K562 (cell line): ENCODE results near the gene VEGFB. TPM values are rescaled to one million over a fixed set of nuclear protein-coding genes. Genes with fewer than 3 reads are reported as not detected.

ENCODE experiments used
- BRD9 ChIP-seq: fragments of 450-650 bp; IDR thresholded peaks from 2 replicates; pipeline ENCODE4 v1.6.1; 2018; ENCODE audit warnings: low read depth; ENCODE audit not compliant: partially characterized antibody
- BRF2 ChIP-seq: IDR thresholded peaks from 3 replicates; pipeline ENCODE4 v1.6.1; 2011; ENCODE audit warnings: borderline replicate concordance, mild to moderate bottlenecking; ENCODE audit not compliant: insufficient read length, insufficient read depth
- CBFA2T2 ChIP-seq: fragments of 450-650 bp; conservative IDR thresholded peaks from 2 replicates; pipeline ENCODE4 v1.6.1; 2017; ENCODE audit warnings: mild to moderate bottlenecking
- CCAR2 ChIP-seq: fragments of 200-400 bp; formaldehyde crosslinking; IDR thresholded peaks from 2 replicates; pipeline ENCODE4 v1.6.1; 2017; ENCODE audit warnings: mild to moderate bottlenecking, low read depth, low read length
- CCNT2 ChIP-seq: IDR thresholded peaks from 2 replicates; pipeline ENCODE4 v1.6.1; 2011; ENCODE audit warnings: borderline replicate concordance, low read depth, mild to moderate bottlenecking, moderate library complexity, mixed read lengths, low read length; ENCODE audit not compliant: insufficient read length; ENCODE audit errors: extremely low read depth
- DEAF1 ChIP-seq: fragments of 450-650 bp; formaldehyde crosslinking; IDR thresholded peaks from 2 replicates; pipeline ENCODE4 v1.4.0; 2020; ENCODE audit warnings: mild to moderate bottlenecking, moderate library complexity
- ID3 ChIP-seq, 2 experiments: fragments of 250-450 bp in 1 of 2; fragments of 450-650 bp in 1 of 2; sonication (Bioruptor Pico) in 1 of 2; IDR thresholded peaks; 2 replicates each; pipeline versions ENCODE4 v1.6.1 to v1.8.0; 2016 to 2021; ENCODE audit warnings: mild to moderate bottlenecking in 2 of 2, moderate library complexity in 2 of 2, missing compliant biosample characterization in 1 of 2, missing genetic modification characterization in 1 of 2
- MAFF ChIP-seq: IDR thresholded peaks from 2 replicates; pipeline ENCODE4 v1.6.1; 2012; ENCODE audit warnings: low read length, improper control_type of control experiment
- MXD1 ChIP-seq: fragments of 250-450 bp; sonication (Bioruptor Pico); IDR thresholded peaks from 2 replicates; pipeline ENCODE4 v1.8.0; 2021; ENCODE audit warnings: borderline replicate concordance, mild to moderate bottlenecking, moderate library complexity; ENCODE audit not compliant: poor library complexity, severe bottlenecking
- NFIC ChIP-seq: fragments of 450-650 bp; IDR thresholded peaks from 2 replicates; pipeline ENCODE4 v1.6.1; 2017; ENCODE audit warnings: mild to moderate bottlenecking, inconsistent platforms
- NRF1 ChIP-seq, 2 experiments: fragments of 450-650 bp; IDR thresholded peaks in 1 of 2; conservative IDR thresholded peaks in 1 of 2; 2 replicates each; pipeline ENCODE4 v1.6.1; 2014; ENCODE audit warnings: mild to moderate bottlenecking in 2 of 2
- POLR2A ChIP-seq: fragments of 450-650 bp; conservative IDR thresholded peaks from 2 replicates; pipeline ENCODE4 v1.6.1; 2016
- POLR2AphosphoS5 ChIP-seq: IDR thresholded peaks from 2 replicates; pipeline ENCODE4 v1.6.1; 2011; ENCODE audit warnings: mild to moderate bottlenecking, low read depth, low read length, moderate library complexity; ENCODE audit not compliant: control insufficient read depth, insufficient read depth
- PRPF4 ChIP-seq: fragments of 200-400 bp; formaldehyde crosslinking; IDR thresholded peaks from one replicate; pipeline ENCODE4 v1.6.1; 2017; ENCODE audit warnings: low read length, low read depth, mild to moderate bottlenecking; ENCODE audit not compliant: insufficient read depth, poor library complexity, severe bottlenecking
- RNF2 ChIP-seq: sonication (generic); IDR thresholded peaks from 2 replicates; pipeline ENCODE4 v1.6.1; 2016
- TEAD2 ChIP-seq: fragments of 450-650 bp; IDR thresholded peaks from 2 replicates; pipeline ENCODE4 v1.6.1; 2016; ENCODE audit warnings: missing genetic modification characterization, control low read depth, missing compliant biosample characterization
- ZFPM2 ChIP-seq: fragments of 250-450 bp; sonication (Bioruptor Pico); IDR thresholded peaks from 2 replicates; pipeline ENCODE4 v1.5.1; 2022; ENCODE audit warnings: mild to moderate bottlenecking
- ZNF121 ChIP-seq: sonication (generic); formaldehyde crosslinking; conservative IDR thresholded peaks from 2 replicates; pipeline ENCODE4 v1.8.0; 2022; ENCODE audit warnings: missing genetic modification reagents
- ZNF282 ChIP-seq: sonication (generic); formaldehyde crosslinking; IDR thresholded peaks from 2 replicates; pipeline ENCODE4 v1.8.1; 2023; ENCODE audit warnings: missing genetic modification reagents
- ZNF3 ChIP-seq: fragments of 250-450 bp; sonication (Bioruptor Pico); IDR thresholded peaks from 2 replicates; pipeline ENCODE4 v1.5.0; 2021; ENCODE audit warnings: mild to moderate bottlenecking, moderate library complexity
- ZNF41 ChIP-seq: fragments of 250-450 bp; sonication (Bioruptor Pico); conservative IDR thresholded peaks from 2 replicates; pipeline ENCODE4 v1.4.0; 2020; ENCODE audit warnings: mild to moderate bottlenecking
- ZNF436 ChIP-seq: fragments of 250-450, 450-650 bp; sonication (Bioruptor Pico); formaldehyde crosslinking; IDR thresholded peaks from 2 replicates; pipeline ENCODE4 v1.7.0; 2020; ENCODE audit warnings: mild to moderate bottlenecking
- ZNF511 ChIP-seq: sonication (generic); formaldehyde crosslinking; IDR thresholded peaks from 2 replicates; pipeline ENCODE4 v1.8.0; 2022; ENCODE audit warnings: mild to moderate bottlenecking, missing genetic modification reagents
- ZNF77 ChIP-seq: fragments of 250-450 bp; sonication (Bioruptor Pico); IDR thresholded peaks from 2 replicates; pipeline ENCODE4 v1.5.0; 2020
- ZSCAN29 ChIP-seq: fragments of 450-650 bp; IDR thresholded peaks from 2 replicates; pipeline ENCODE4 v1.6.1; 2017
- polyA plus RNA-seq, 8 experiments: library from polyadenylated mRNA; depleted of rRNA in 4 of 8; stranded (reverse) in 5 of 8; unstranded in 3 of 8; fragments of >200 nt; fragmentation: Nextera tagmentation in 2 of 8; fragmentation: Illumina TruSeq in 1 of 8; extraction: Ambion mirVana in 2 of 8; extraction: Trizol in 1 of 8; gene quantifications; 2 replicates each; pipeline versions ENCODE4 v1.2.1 to v1.2.3, GENCODE V29; 2011 to 2014; ENCODE audit warnings: inconsistent platforms in 1 of 8, missing spikeins in 1 of 8
- total RNA-seq, 7 experiments: library from RNA; depleted of rRNA in 6 of 7; stranded (reverse); fragments of >200 nt in 6 of 7; fragmentation: Illumina TruSeq in 2 of 7; extraction: Trizol in 2 of 7; gene quantifications; 2 replicates each; pipeline versions ENCODE4 v1.2.1 to v1.2.3, GENCODE V29; 2011 to 2021; ENCODE audit warnings: low replicate concordance in 1 of 7

The VEGFB gene
- total and polyA plus RNA-seq, 9 of the 15 experiments (the other 6 are each of a cell fraction or from before 2014, with no cell fraction given): 11.0 to 83.4 (median 25.7) TPM

- TF ChIP-seq ID3 (CRISPR knock-in tag; IDR thresholded peaks at IDR 0.05): no peak
- no peak for TF ChIP-seq ID3 (tag; IDR thresholded peaks at IDR 0.05)
- 0 out of 2 replicates have a peak, but pooled peaks have one; percentile 4 for TF ChIP-seq NFIC
- no peak for TF ChIP-seq MAFF
- TF ChIP-seq BRD9: no peak
- TF ChIP-seq POLR2AphosphoS5: peak; percentile 39; the same call in 1 of the 2 replicates
- no peak for TF ChIP-seq MXD1 (CRISPR knock-in tag)
- TF ChIP-seq ZNF77: no peak
- TF ChIP-seq POLR2A: peak; percentile 77
- TF ChIP-seq NRF1 (conservative IDR thresholded peaks at IDR 0.05 in 1 of 2, IDR thresholded peaks at IDR 0.05 in 1 of 2): peak; percentile 83 to 86
- no peak; the same call in 1 of the 2 replicates for TF ChIP-seq ZNF511 (CRISPR knock-in tag)
- TF ChIP-seq CCAR2: no peak
- 0 out of 2 replicates have a peak, but pooled peaks have one; percentile 14 for TF ChIP-seq RNF2
- no peak for TF ChIP-seq ZNF436
- no peak for TF ChIP-seq PRPF4
- TF ChIP-seq ZFPM2 (CRISPR knock-in tag): no peak
- TF ChIP-seq BRF2: no peak
- peak; percentile 59 for TF ChIP-seq CCNT2
- TF ChIP-seq ZNF3 (CRISPR knock-in tag): no peak
- TF ChIP-seq DEAF1 (CRISPR knock-in tag): no peak
- no peak for TF ChIP-seq ZNF41
- no peak for TF ChIP-seq TEAD2 (tag)
- no peak for TF ChIP-seq CBFA2T2
- TF ChIP-seq ZNF121 (CRISPR knock-in tag): no peak; the same call in 1 of the 2 replicates
- no peak for TF ChIP-seq ZNF282 (CRISPR knock-in tag)
- no peak for TF ChIP-seq ZSCAN29
These were observed 4.0 kb upstream of the VEGFB start, which contains the start of gene DNAJC4 (continued) for GRCh38 chr11:64230171-64230984.
